ENCODE results near the gene MCM8.

GRCh38 chr20:6017880-6018279 lies 67.4 kb downstream of the MCM8 start:
- TF ChIP-seq EZH2 (IDR thresholded peaks at IDR 0.05; ENCODE audit: insufficient read depth, poor library complexity, severe bottlenecking) (no peak), EZH2phosphoT487 (IDR thresholded peaks at IDR 0.05; ENCODE audit: insufficient read depth, low read depth) (no peak)

Measured in GM23248 (cell line).